Measurements from ENCODE around the gene TRIB2.

DNA sequence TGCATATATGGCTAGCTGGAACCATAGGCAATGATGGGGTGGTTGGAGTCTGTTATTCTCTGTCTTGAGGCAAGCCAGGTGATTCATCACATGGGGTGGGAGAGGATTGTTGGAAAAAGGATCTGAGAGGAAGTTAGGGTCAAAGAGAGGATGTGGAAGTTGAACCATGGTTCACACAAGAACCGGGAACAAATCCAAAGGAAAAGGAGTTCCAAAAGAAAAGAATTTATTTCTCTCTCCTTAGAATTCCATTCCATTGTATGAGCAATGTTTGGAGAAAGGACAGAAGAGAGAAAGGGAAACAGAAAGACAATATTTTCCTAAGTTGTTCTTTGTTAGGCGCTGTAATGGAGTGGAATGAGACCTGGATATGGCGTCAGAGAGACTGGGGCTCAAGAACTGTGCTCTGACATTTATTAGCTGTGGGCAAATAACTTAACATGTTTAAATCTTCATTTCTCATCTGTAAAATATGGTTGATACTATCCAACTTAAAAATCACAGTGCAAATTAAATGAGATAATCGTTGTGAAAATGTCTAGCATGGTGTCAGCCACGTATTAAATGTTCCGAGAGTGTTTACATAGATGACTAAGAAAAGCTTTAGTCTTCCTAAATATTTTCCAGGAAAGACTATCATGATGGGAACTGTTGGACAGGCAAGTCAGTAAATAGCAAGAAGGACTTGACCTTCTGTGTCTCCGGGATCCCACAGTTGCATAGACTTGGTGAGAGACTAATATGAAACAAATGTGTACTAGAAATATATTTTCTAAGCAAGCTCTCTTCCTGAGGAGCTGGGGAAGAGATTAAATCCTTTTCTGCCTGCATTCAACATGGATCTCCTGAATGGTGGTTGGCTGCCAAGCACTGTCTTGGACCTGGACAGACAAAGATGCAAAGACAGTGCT lies 71.4 kb downstream of the TRIB2 start:
- TF ChIP-seq, protein P1, sequence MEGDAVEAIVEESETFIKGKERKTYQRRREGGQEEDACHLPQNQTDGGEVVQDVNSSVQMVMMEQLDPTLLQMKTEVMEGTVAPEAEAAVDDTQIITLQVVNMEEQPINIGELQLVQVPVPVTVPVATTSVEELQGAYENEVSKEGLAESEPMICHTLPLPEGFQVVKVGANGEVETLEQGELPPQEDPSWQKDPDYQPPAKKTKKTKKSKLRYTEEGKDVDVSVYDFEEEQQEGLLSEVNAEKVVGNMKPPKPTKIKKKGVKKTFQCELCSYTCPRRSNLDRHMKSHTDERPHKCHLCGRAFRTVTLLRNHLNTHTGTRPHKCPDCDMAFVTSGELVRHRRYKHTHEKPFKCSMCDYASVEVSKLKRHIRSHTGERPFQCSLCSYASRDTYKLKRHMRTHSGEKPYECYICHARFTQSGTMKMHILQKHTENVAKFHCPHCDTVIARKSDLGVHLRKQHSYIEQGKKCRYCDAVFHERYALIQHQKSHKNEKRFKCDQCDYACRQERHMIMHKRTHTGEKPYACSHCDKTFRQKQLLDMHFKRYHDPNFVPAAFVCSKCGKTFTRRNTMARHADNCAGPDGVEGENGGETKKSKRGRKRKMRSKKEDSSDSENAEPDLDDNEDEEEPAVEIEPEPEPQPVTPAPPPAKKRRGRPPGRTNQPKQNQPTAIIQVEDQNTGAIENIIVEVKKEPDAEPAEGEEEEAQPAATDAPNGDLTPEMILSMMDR (IDR thresholded peaks at IDR 0.05; ENCODE audit: poor library complexity): no peak
- no peak for TF ChIP-seq EZH2 (IDR thresholded peaks at IDR 0.05; ENCODE audit: borderline replicate concordance)

Data from hepatocyte (in vitro differentiated cells).